NCI-H1436 treated with DMSO at 0.1 percent for 48 hours (cell line): ENCODE results near the gene RASGEF1C.
"Not testable (repeated sequence)": the region's sequence is repeated elsewhere in the genome, so short reads cannot be mapped to it uniquely, and the experiment has no call there.

ENCODE experiments used
- DNase-seq: peaks from one replicate; lab custom pipeline; 2025; lab: John Stamatoyannopoulos, UW

The RASGEF1C gene

DNA sequence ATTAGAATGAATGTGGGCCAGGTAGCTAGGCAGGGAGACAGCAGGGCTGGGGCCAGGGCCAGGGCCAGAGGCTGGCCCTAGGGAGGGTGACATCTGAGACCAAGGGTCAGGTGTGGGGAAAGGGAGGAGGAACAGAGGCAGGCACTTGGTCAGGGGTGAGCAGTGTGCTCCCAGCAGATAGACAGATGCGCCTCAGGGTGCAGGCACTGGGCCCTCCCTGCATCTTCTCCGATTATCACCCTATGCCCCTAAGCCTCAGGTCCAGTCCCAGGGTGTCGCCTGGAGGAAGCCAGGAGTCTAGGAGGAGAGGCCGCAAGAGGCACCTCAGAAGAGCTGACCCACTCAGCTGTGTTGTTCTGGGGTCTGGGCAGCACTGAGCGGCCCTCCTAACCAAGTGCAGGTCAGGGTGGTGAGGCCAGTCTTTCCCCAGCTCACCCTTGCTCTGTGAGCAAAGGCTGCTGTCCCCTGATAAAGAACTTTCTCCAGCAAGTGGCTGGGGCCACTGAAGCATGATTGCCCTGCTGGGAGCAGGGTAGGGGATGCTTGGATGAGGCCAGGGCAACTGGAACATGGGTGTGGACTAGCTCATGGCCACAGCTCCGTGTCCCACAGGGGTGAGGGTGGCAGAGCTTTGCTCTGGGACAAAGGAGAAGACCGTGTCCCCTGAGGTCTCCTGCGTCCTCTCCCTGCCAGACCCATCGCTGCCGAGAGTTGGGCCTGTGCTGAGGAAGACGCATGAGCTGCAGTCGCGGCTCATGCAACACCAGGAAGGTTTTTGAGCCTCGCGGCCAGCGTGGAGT is 2.1 kb upstream of the RASGEF1C start:
- no peak for DNase-seq

DNA sequence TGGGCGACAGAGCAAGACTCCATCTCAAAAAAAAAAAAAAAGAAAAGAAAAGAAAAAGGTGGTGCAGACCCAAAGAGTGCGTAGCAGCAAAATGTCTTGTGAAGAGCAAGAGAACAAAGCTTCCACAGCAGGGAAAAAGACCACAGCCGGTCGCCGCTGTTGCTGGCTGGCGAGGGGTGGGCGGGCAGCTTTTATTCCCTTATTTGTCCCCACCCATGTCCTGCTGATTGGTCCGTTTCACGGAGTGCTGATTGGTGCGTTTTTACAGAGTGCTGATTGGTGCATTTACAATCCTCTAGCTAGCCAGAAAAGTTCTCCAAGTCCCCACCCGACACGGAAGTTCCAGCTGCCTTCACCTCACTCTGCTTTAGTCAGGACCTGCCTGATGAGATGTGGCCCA is 1.1 kb upstream of the RASGEF1C start:
- DNase-seq, result not testable (repeated sequence)

DNA sequence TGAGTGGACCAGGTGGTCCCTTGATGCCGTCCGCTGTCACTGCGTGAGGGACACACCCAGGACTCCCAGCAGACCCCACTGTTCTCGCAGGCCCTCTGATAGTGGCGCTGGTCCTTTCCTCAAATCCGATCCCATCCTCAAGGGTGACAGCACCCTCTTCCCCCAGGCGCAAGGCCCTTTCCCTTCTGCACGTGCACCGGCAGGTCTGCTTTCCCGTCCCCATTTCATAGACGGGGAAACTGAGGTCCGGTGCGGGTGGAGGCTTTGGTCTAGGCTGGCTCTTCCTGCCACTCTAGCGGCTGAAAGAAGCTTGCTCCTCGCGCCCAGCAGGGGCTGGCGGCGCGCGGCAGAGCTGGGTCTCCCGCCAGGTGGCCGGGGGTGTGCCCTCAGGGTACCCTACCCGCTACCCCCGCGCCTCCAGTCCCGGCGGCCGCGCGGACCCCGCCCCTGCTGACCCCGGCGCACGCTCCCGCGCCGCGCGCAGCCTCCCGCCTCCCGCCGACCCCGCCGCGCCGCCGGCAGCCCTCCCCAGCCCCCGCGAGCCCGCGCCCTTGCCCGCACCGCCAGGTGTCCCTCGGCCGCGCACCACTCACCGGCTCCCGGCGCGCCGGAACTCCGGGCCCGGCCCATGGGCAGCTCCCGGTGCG is 453 bp downstream of the RASGEF1C start:
- no peak for DNase-seq

DNA sequence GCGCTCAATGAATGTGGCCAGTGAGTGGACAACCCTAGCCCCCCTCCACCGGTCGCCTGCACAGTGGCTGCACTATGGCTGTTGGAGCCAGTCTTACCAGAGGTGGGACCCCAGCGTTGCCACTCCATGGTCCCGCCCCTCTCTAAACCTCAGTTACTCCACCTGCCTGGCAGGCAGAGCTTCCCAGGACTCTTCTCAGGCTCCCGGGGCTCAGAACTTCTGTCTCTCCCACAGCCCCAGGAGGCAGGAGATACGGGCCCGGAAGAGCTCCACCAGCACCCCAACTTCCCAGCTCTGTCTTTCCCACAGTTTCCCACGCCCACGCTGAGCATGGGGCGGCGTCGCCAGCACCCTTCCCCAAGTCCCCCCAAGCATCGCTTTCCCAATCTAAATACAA is 975 bp downstream of the RASGEF1C start:
- no peak for DNase-seq

DNA sequence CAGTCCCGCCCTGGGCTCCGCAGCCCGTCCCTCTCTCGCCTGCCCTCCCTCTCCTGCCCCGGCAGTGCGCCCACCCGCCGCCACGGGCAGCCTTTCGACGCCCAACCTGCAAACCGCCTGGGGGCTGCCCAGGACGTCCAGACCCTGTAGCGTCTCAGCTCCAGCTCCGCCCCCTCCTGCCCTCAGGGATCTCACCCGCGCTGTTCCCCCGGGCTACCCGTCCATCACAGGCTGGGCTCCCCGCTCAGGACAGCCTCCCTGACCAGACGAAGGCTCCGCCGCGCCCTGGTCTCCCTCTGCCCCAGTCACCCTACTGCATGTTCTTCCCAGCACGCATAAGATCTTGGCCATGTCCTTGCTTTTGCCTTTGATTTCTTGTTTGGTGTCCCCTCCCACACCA is 1.4 kb downstream of the RASGEF1C start:
- DNase-seq, result no peak

- no peak for DNase-seq
Measured at GRCh38 chr5:180206993-180207392, 2.0 kb downstream of the RASGEF1C start.

DNA sequence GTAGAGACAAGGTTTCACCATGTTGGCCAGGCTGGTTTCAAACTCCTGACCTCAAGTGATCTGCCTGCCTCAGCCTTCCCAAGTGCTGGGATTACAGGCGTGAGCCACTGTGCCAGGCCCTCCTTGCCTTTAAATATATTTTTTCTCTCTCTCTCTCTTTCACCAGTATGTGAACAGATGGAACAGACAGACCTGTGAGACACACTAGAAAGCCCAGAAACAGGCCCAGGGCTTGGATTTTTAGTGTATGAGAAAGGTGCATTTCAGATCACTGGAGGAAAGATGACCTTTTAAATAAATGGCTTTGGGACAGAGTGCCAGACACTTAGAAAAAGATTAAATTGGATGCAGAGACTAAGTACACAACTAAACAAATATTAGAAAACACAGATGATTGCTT is 3.1 kb downstream of the RASGEF1C start:
- no peak for DNase-seq

- no peak for DNase-seq
Measured at GRCh38 chr5:180204276-180204819, 4.7 kb downstream of the RASGEF1C start.

- DNase-seq, result no peak
Measured at GRCh38 chr5:180202939-180203573, 6.0 kb downstream of the RASGEF1C start.

GRCh38 chr5:180201051-180201987 is 7.7 kb downstream of the RASGEF1C start:
- no peak for DNase-seq

DNA sequence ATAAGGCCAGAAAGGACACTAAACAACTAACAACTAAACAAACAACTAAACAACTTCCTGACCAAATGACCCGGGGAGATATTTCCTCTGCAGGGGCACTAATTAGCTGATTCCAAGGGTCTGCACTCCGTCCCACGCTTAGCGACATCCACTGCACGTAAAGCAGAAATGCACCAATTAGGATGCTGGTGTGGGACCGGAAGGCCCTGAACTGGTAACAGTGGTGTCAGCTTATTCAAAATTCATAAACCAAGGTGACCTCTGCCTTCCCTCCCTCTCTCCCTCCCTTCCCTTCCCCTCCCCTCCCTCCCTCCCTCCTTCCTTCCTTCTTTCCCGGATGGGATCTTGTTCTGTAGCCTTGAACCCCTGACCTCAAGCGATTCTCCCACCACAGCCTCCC is 9.6 kb downstream of the RASGEF1C start:
- no peak for DNase-seq

GRCh38 chr5:180198208-180198607 is 10.8 kb downstream of the RASGEF1C start:
- DNase-seq, result no peak

DNA sequence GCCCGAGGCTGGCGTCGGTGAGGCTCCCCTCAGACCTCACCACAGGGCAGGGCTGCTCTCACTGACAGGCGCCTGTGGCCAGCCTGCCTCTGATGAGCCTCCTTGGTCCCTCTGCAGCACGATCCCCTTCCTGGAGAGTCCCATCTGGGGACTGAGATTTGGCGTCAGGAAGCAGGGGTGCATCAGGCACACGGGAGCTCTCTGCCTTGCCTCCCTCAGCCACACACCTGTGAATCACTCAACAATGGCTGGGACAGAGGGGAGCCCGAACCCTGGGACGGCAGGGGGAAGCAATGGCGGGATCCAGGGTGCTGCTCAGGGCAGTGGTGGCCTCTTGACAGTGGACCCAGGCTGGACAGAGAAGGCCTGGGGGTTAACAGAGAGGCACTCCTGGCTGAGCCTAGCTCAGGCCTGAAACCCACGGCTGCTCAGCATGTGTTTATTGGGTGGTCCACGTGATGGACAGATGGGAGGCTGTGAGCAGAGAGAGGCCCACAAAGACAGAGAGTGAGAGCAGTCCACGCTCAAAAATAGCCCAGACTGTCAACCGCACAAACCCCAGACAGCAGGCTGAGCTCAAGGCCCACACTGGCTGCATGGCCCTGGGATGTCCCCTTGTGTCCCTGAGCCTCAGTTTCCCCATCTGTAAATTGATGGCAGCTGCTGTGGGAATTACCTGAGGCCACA is 11.9 kb downstream of the RASGEF1C start:
- DNase-seq, result no peak

DNA sequence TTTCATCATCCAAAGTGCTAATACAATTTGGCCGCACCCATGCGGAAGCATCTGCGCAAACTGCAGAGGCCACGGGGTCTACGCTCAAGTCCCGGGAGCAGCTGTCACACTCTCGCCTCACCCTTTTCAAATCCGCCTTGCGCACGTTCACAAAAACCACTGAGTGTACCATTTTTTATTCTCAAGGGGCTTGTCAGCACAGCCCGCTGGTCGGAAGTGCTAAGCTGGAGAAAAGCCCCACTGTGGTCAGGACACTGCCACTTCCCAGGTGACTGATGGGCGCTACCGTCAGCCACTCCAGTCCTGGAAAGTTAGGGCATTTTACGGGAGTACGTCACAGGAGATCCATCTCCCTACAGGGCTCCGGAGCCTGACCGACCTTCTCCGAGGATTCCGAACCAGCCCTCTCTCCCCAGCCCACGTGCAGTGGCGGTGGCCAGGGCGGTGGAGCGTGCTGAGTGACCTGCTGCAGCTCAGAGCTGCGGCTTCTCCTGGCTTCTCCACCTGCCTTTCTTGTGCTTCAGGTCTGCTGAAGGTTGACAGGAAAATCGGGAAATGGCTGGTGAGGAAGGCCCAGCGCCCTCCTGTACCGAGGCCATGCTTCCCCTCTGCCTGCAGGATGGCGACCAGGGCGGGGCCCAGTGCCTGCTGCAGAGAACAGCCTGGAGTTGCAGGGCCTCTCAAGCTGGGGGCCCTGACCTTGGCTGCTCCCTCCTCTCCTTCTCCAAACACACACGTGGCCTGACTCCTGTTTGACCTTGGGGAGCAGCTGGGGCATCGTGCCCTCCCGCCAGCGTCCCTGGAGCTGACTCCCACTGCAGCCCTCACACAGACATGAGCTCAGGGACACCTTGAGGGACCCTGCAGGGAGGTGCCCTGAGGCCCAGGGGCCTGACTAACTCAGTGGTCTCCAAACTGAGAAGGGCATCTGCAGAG is 14.3 kb downstream of the RASGEF1C start:
- DNase-seq, result no peak

DNA sequence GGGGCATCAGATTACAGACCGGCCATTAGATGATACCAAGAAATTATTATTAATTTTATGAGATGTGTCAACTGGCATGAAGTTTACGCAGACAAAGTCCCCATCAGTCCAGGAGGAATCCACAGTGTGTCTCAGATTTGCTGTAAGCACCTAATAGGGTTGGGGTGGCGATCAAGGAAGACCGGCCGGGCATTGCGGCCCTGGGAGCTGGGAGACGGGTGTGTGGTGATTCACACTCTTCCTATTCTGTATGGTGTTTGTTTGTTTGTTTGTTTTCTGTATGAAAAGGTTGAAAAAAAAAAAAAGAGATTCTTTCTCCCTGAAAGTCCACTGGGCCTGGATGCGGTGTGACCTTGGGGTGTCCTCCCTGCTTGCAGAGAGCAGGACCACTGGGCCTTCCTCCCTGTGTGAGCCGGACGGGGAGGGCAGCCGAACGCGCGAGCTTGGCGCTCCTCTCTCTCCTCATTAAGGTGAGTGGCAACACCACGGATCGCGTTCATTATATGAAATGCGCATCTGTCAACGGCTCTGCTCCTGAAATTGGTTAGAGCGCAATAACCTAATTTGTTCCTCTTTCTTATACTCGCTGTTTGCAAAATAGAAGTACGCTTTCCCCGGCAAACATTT is 15.1 kb downstream of the RASGEF1C start:
- no peak for DNase-seq

GRCh38 chr5:180191716-180192115 is 17.3 kb downstream of the RASGEF1C start:
- no peak for DNase-seq

DNA sequence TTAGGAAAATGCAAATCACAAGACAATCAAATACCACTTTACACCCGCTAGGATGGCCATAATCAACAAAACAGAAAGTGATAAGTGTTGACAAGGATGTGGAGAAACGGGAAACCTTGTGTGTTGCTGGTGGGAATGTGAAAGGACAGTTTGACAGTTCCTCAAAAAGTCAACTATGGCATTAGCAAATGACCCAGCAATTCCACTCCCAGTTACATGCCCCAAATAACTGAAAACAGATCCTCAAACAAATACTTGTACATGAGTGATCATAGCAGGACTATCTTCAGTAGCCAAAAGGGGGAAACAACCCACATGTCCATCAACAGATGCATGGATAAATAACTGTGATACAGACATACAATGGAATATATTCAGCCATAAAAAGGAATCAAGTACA is 21.2 kb downstream of the RASGEF1C start:
- no peak for DNase-seq

GRCh38 chr5:180180846-180181245 is 28.2 kb downstream of the RASGEF1C start:
- no peak for DNase-seq

DNA sequence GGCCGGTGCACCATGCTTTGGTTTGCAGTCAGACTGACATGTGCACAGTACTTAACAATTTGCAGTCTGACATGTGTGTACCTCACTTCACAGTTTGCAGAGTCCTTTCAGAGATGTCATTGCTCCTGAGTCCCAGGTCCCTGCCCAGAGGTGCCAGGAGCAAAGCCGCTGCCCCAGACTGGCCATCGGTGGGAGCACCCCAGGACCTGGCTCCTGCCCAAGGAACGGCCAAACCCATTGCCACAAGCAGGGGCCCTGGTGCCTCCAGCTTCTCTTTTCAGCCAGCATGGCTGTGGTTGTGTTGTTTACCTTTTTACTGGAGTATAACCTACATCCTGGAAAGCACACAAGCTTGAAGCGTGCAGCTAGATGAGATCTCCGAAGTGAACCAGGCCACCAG is 28.6 kb downstream of the RASGEF1C start:
- no peak for DNase-seq
